ENCODE measurements around the gene NXT2.

- no peak for TF ChIP-seq EP300 (IDR thresholded peaks at IDR 0.05)
- no peak for TF ChIP-seq CTCF (IDR thresholded peaks at IDR 0.05)
- no peak for TF ChIP-seq POLR2AphosphoS5 (IDR thresholded peaks at IDR 0.05)
Observed at GRCh38 chrX:109533005-109533404, 3.6 kb upstream of the NXT2 start.

Measured in stomach (tissue), 4 donors.